ENCODE measurements around the gene RSBN1L.
A peak's percentile ranks its signal among the peaks of the same experiment; 100 is the strongest.

Gene RSBN1L

GRCh38 chr7:77831481-77831880, 135.2 kb downstream of the RSBN1L start:
- no peak overlapping the region for H3K9ac ChIP-seq (ENCODE audit: insufficient read length)
- peaks cover 4% of the 10 kb centered on the region; the same call in 1 of the 2 replicates for H3K36me3 ChIP-seq (ENCODE audit: insufficient read depth, low read length)
- no peak for TF ChIP-seq EZH2 (IDR thresholded peaks at IDR 0.05)
- no peak for TF ChIP-seq FOXP2 (optimal IDR thresholded peaks at IDR 0.05; ENCODE audit: control extremely low read depth, extremely low read length, insufficient read depth)
- TF ChIP-seq POLR2AphosphoS5 (IDR thresholded peaks at IDR 0.05; ENCODE audit: borderline replicate concordance, low read depth, low read length): no peak
- no peaks in the 10 kb centered on the region for H3K9me3 ChIP-seq (ENCODE audit: low read depth, low read length)
- DNase-seq (ENCODE audit: low read depth, low spot score): no peak
- H3K27ac ChIP-seq: peak overlapping the region; percentile 5; the same call in 1 of the 2 replicates
- no peak overlapping the region for H3K4me3 ChIP-seq

- no peak overlapping the region for H3K9ac ChIP-seq (ENCODE audit: insufficient read length)
- TF ChIP-seq POLR2AphosphoS5 (IDR thresholded peaks at IDR 0.05; ENCODE audit: borderline replicate concordance, low read depth, low read length) (no peak), FOXP2 (optimal IDR thresholded peaks at IDR 0.05; ENCODE audit: control extremely low read depth, extremely low read length, insufficient read depth) (no peak), EZH2 (IDR thresholded peaks at IDR 0.05) (no peak)
These were observed 135.7 kb downstream of the RSBN1L start for GRCh38 chr7:77831953-77832352.

More at GRCh38 chr7:77831953-77832352, 135.7 kb downstream of the RSBN1L start:
- Histone ChIP-seq H3K27ac (no peak overlapping the region), H3K36me3 (ENCODE audit: insufficient read depth, low read length) (peaks cover 4% of the 10 kb centered on the region; the same call in 1 of the 2 replicates), H3K9me3 (ENCODE audit: low read depth, low read length) (no peaks in the 10 kb centered on the region), H3K4me3 (no peak overlapping the region)
- DNase-seq (ENCODE audit: low read depth, low spot score): no peak

Data from SK-N-MC (cell line).